GM19043 (cell line): ENCODE results near the gene WDR72.
"Not testable (repeated sequence)": the region's sequence is repeated elsewhere in the genome, so short reads cannot be mapped to it uniquely, and the experiment has no call there.

Source experiments
- ATAC-seq: cut with Tn5 transposase; IDR thresholded peaks from one replicate; pipeline ENCODE4 v1.9.1; 2021; ENCODE audit warnings: low read depth; ENCODE audit not compliant: unreplicated experiment

WDR72 gene

GRCh38 chr15:53759411-53759931, at the start of gene WDR72:
Gene WDR72 (minus strand): TSS chr15:53759663. CDS start chr15:53733149, 26,514 bp downstream.
- ATAC-seq, result no peak

GRCh38 chr15:53808058-53808706, 48.7 kb upstream of the WDR72 start:
- ATAC-seq, result no peak

- no peak for ATAC-seq
These were observed 48.0 kb upstream of the WDR72 start for GRCh38 chr15:53807501-53807900.

GRCh38 chr15:53802672-53803071, 43.2 kb upstream of the WDR72 start:
- no peak for ATAC-seq

- no peak for ATAC-seq
These were observed 32.1 kb upstream of the WDR72 start for GRCh38 chr15:53791581-53791980.

GRCh38 chr15:53789654-53790375, 30.4 kb upstream of the WDR72 start:
- no peak for ATAC-seq

GRCh38 chr15:53786401-53786800, 26.9 kb upstream of the WDR72 start:
- no peak for ATAC-seq

GRCh38 chr15:53785241-53785640, 25.8 kb upstream of the WDR72 start:
- ATAC-seq, result not testable (repeated sequence)

- no peak for ATAC-seq
These were observed 3.5 kb upstream of the WDR72 start for GRCh38 chr15:53762916-53763315.

GRCh38 chr15:53758412-53758811, 1.1 kb downstream of the WDR72 start:
- ATAC-seq, result no peak

- no peak for ATAC-seq
These were observed 1.6 kb downstream of the WDR72 start for GRCh38 chr15:53757906-53758305.

GRCh38 chr15:53753813-53754212, 5.7 kb downstream of the WDR72 start:
- ATAC-seq, result no peak

- no peak for ATAC-seq
These were observed 7.1 kb downstream of the WDR72 start for GRCh38 chr15:53752406-53752805.

GRCh38 chr15:53747501-53748068, 11.9 kb downstream of the WDR72 start:
- no peak for ATAC-seq

GRCh38 chr15:53746101-53746500, 13.4 kb downstream of the WDR72 start:
- no peak for ATAC-seq

- ATAC-seq, result no peak
These were observed 19.8 kb downstream of the WDR72 start for GRCh38 chr15:53739651-53740050.

GRCh38 chr15:53739187-53739586, 20.3 kb downstream of the WDR72 start:
- ATAC-seq, result no peak

- ATAC-seq, result no peak
These were observed 38.0 kb downstream of the WDR72 start for GRCh38 chr15:53721334-53722087.

- no peak for ATAC-seq
These were observed 42.3 kb downstream of the WDR72 start for GRCh38 chr15:53716909-53717876.

- ATAC-seq, result no peak
These were observed 46.2 kb downstream of the WDR72 start for GRCh38 chr15:53713218-53713617.
